Activated CD8-positive, alpha-beta T cell treated with anti-CD3 and anti-CD28 coated beads for 36 hours (primary cell): Measurements from ENCODE around the gene DKK2. TPM values are rescaled to one million over a fixed set of nuclear protein-coding genes. Genes with fewer than 3 reads are reported as not detected.
A peak's percentile ranks its signal among the peaks of the same experiment; 100 is the strongest.

Experiments used
- ATAC-seq: fragments of 200-7000 bp; cut with Tn5 transposase; one replicate; pipeline ENCODE4 v1.10.0; 2021; ENCODE audit warnings: mild to moderate bottlenecking, moderate library complexity
- CTCF ChIA-PET: fragments of 350-600 bp; sonication (Branson Sonifier 250); formaldehyde crosslinking; loops from one replicate; lab custom pipeline; 2021; ENCODE audit warnings: antibody characterized with exemption; lab: Charles Lee
- POLR2A ChIA-PET: fragments of 350-600 bp; sonication (Branson Sonifier 250); formaldehyde crosslinking; loops from one replicate; lab custom pipeline; 2021; ENCODE audit warnings: antibody characterized with exemption; lab: Charles Lee
- DNase-seq: peaks from one replicate; pipeline ENCODE4 v3.0.0-alpha.2; 2020
- H3K27ac Mint-ChIP-seq: one replicate; pipeline ENCODE4 v1.8.0; 2021; ENCODE audit warnings: mild to moderate bottlenecking, mixed read lengths
- H3K27me3 Mint-ChIP-seq: one replicate; pipeline ENCODE4 v1.8.0; 2021; ENCODE audit warnings: mixed read lengths
- H3K36me3 Mint-ChIP-seq: one replicate; pipeline ENCODE4 v1.8.0; 2021; ENCODE audit warnings: low read depth, mixed read lengths
- H3K4me1 Mint-ChIP-seq: one replicate; pipeline ENCODE4 v1.8.0; 2021; ENCODE audit warnings: low read depth, mixed read lengths
- H3K4me3 Mint-ChIP-seq: one replicate; pipeline ENCODE4 v1.8.0; 2021; ENCODE audit warnings: mild to moderate bottlenecking, moderate library complexity, mixed read lengths
- H3K9me3 Mint-ChIP-seq: one replicate; pipeline ENCODE4 v1.8.0; 2021; ENCODE audit warnings: mixed read lengths
- CTCF ChIP-seq: fragments of 200-600 bp; IDR thresholded peaks from one replicate; pipeline ENCODE4 v1.8.0; 2022; ENCODE audit warnings: antibody characterized with exemption, mild to moderate bottlenecking
- intact Hi-C: fragments of 100-400 bp; cut with micrococcal nuclease; formaldehyde crosslinking; loops from one replicate; pipeline ENCODE4 v1.10.0; 2022
- total RNA-seq, 2 experiments: library from RNA; stranded (reverse); gene quantifications; one replicate each; pipeline ENCODE4 v1.2.3, GENCODE V29; 2021

DKK2 gene
- total RNA-seq, 2 experiments from 2014 or later: not detected

GRCh38 chr4:107058828-107059227, 22.7 kb upstream of the DKK2 start:
- DNase-seq (no peak), ATAC-seq (peak; percentile 34)
- Mint-ChIP-seq H3K36me3 (no peaks in the 10 kb centered on the region), H3K27me3 (peaks cover 2% of the 10 kb centered on the region), H3K9me3 (no peaks in the 10 kb centered on the region), H3K4me1 (no peaks in the 10 kb centered on the region), H3K4me3 (no peak overlapping the region), H3K27ac (no peak overlapping the region)
- no peak for TF ChIP-seq CTCF
- intact Hi-C loops: no loop called here
- ChIA-PET POLR2A (no interaction called here), CTCF (no interaction called here)

- ATAC-seq: no peak
- Mint-ChIP-seq H3K4me1 (no peaks in the 10 kb centered on the region), H3K36me3 (no peaks in the 10 kb centered on the region), H3K27ac (no peak overlapping the region), H3K4me3 (no peak overlapping the region), H3K9me3 (peaks cover 1% of the 10 kb centered on the region), H3K27me3 (no peaks in the 10 kb centered on the region)
- ChIA-PET POLR2A (no interaction called here), CTCF (interaction anchor here (1.1 to 2.1 kb wide), 2 partner anchors 132 to 687 kb away, joined by 3 to 6 read pairs; no protein-coding TSS in a partner anchor)
- no peak for DNase-seq
- TF ChIP-seq CTCF: no peak
- intact Hi-C loops: no loop called here
These were observed 14.5 kb upstream of the DKK2 start for GRCh38 chr4:107050525-107051135.

GRCh38 chr4:107046261-107046660, 10.1 kb upstream of the DKK2 start:
- Mint-ChIP-seq H3K4me3 (no peak overlapping the region), H3K9me3 (peaks cover 1% of the 10 kb centered on the region), H3K27ac (no peak overlapping the region), H3K36me3 (no peaks in the 10 kb centered on the region), H3K4me1 (no peaks in the 10 kb centered on the region), H3K27me3 (no peaks in the 10 kb centered on the region)
- ChIA-PET POLR2A (no interaction called here), CTCF (no interaction called here)
- intact Hi-C loops: no loop called here
- no peak for DNase-seq
- no peak for TF ChIP-seq CTCF
- ATAC-seq: no peak

- ChIA-PET CTCF (interaction anchor here (0.9 kb wide), 1 partner anchor 692 kb away, joined by 3 read pairs; no protein-coding TSS in a partner anchor), POLR2A (no interaction called here)
- Mint-ChIP-seq H3K4me1 (no peaks in the 10 kb centered on the region), H3K9me3 (peaks cover 1% of the 10 kb centered on the region), H3K27me3 (peaks cover 8% of the 10 kb centered on the region), H3K36me3 (no peaks in the 10 kb centered on the region), H3K4me3 (no peak overlapping the region), H3K27ac (no peak overlapping the region)
- ATAC-seq: no peak
- no peak for TF ChIP-seq CTCF
- intact Hi-C loops: no loop called here
- peak; percentile 1 for DNase-seq
These were observed 8.1 kb upstream of the DKK2 start for GRCh38 chr4:107044170-107044569.

- ATAC-seq: no peak
- H3K36me3 Mint-ChIP-seq: no peaks in the 10 kb centered on the region
- H3K4me1 Mint-ChIP-seq: peaks cover 26% of the 10 kb centered on the region
- H3K27me3 Mint-ChIP-seq: peaks cover 65% of the 10 kb centered on the region
- peak; percentile 11 for DNase-seq
- no peak overlapping the region for H3K27ac Mint-ChIP-seq
- no peak for TF ChIP-seq CTCF
- POLR2A ChIA-PET: interaction anchor here (1.5 kb wide), 1 partner anchor 145 kb away, joined by 3 read pairs; no protein-coding TSS in a partner anchor
- no peaks in the 10 kb centered on the region for H3K9me3 Mint-ChIP-seq
- no peak overlapping the region for H3K4me3 Mint-ChIP-seq
- intact Hi-C loops: no loop called here
- CTCF ChIA-PET: no interaction called here
These were observed 1.1 kb upstream of the DKK2 start for GRCh38 chr4:107037199-107037584.
